ENCODE results near the gene SNRPD2.
A peak's percentile ranks its signal among the peaks of the same experiment; 100 is the strongest.

Gene SNRPD2

DNA sequence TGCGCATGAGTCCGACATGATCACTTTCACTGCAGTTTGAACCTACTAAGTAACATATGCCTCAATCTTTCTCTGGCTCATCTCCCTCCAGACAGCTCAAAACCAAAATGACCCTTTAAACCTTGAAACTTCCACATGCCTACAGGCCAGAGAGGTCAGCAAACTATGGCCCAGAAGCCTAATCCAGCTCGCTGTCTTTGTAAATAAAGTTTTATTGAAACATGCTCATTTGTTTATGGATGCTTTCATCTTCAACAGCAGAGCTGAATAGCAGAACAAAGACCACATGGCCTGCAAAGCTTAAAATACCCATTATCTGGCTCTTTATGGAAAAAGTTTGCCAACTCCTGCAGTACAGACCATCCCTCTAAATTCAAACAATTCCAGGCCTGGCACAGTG lies 23.4 kb upstream of the SNRPD2 start:
- H3K23ac ChIP-seq (ENCODE audit: low read depth, low read length, poor library complexity): no peak overlapping the region
- no peak overlapping the region for H2BK15ac ChIP-seq (ENCODE audit: low read length)
- no peak for DNase-seq (ENCODE audit: low spot score)
- H2BK120ac ChIP-seq (ENCODE audit: low read depth, low read length): no peak overlapping the region
- no peak overlapping the region for H2BK5ac ChIP-seq (ENCODE audit: low read length)
- peaks cover 10 to 16% of the 10 kb centered on the region in 2 donors for H3K4me1 ChIP-seq (ENCODE audit: control insufficient read depth in 2 of 2, insufficient read depth in 1 of 2, low read depth in 1 of 2, low read length in 2 of 2)
- H3K9ac ChIP-seq (ENCODE audit: low read depth, low read length, poor library complexity): no peak overlapping the region
- H4K91ac ChIP-seq (ENCODE audit: low read depth, low read length, poor library complexity): no peak overlapping the region
- H2AK5ac ChIP-seq (ENCODE audit: low read depth, low read length): no peak overlapping the region
- H3K9me3 ChIP-seq (replicated peaks in 1 of 2; ENCODE audit: control insufficient read depth in 2 of 2, insufficient read depth in 1 of 2, low read depth in 1 of 2, low read length in 2 of 2): peaks cover 0 to 2% of the 10 kb centered on the region in 2 donors
- no peak overlapping the region for H3K14ac ChIP-seq (ENCODE audit: low read length)
- H3K4ac ChIP-seq (ENCODE audit: low read length): no peak overlapping the region
- H2BK12ac ChIP-seq (ENCODE audit: low read length): no peak overlapping the region
- no peak overlapping the region for H3K4me3 ChIP-seq (ENCODE audit: low read length in 2 of 2)
- no peak overlapping the region for H3K18ac ChIP-seq (ENCODE audit: low read length)
- H3K36me3 ChIP-seq (replicated peaks in 1 of 2; ENCODE audit: control insufficient read depth in 2 of 2, insufficient read depth in 2 of 2, low read length in 2 of 2): peaks cover 11 to 45% of the 10 kb centered on the region in 2 donors
- H3K79me1 ChIP-seq (ENCODE audit: low read depth, low read length): peaks cover 21% of the 10 kb centered on the region
- no peak overlapping the region for H3K27ac ChIP-seq (replicated peaks; ENCODE audit: low read length)
- WGBS, 2 donors (ENCODE audit: extremely low coverage in 2 of 2, insufficient read length in 2 of 2, insufficient replicate concordance in 1 of 2): no CpG with 5 or more reads among the region's 3 CpGs
- H3K4me2 ChIP-seq (ENCODE audit: insufficient read depth, low read length, poor library complexity, severe bottlenecking): no peak overlapping the region
- no peak overlapping the region for H2AFZ ChIP-seq (ENCODE audit: low read length)
- H3K27me3 ChIP-seq (ENCODE audit: control insufficient read depth in 3 of 3, insufficient read depth in 3 of 3, low read depth in 1 of 3, low read length in 3 of 3): no peaks in the 10 kb centered on the region
- H4K8ac ChIP-seq (ENCODE audit: low read depth, low read length): no peak overlapping the region

DNA sequence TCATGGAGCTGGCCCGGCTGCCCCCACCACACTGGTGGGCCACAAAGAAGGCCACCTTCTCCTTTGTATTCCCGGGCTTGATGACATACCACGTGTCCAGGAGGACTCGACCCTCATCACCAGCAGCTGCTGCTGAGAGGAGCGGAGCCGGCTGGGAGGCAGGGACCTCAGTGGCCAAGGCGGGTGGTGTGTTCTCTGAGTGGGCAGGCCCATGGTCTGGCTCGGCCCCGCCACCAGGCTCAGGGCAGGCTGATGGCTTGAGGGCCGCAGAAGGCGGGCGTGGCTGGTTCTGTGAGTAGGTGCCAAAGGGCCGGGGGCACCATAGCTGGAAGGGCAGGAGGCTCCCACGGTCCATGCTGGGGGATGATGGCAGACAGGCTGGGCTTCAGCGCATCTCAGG lies 21.4 kb upstream of the SNRPD2 start:
- Histone ChIP-seq H3K4me2 (ENCODE audit: insufficient read depth, low read length, poor library complexity, severe bottlenecking) (no peak overlapping the region), H2AK5ac (ENCODE audit: low read depth, low read length) (no peak overlapping the region), H3K4me1 (ENCODE audit: control insufficient read depth in 2 of 2, insufficient read depth in 1 of 2, low read depth in 1 of 2, low read length in 2 of 2) (peaks cover 7 to 13% of the 10 kb centered on the region in 2 donors), H3K79me1 (ENCODE audit: low read depth, low read length) (peaks cover 20% of the 10 kb centered on the region), H3K9me3 (replicated peaks in 1 of 2; ENCODE audit: control insufficient read depth in 2 of 2, insufficient read depth in 1 of 2, low read depth in 1 of 2, low read length in 2 of 2) (peaks cover 0 to 2% of the 10 kb centered on the region in 2 donors), H3K23ac (ENCODE audit: low read depth, low read length, poor library complexity) (no peak overlapping the region), H3K14ac (ENCODE audit: low read length) (no peak overlapping the region), H3K27ac (replicated peaks; ENCODE audit: low read length) (no peak overlapping the region), H3K4me3 (ENCODE audit: low read length in 2 of 2) (no peak overlapping the region), H2BK15ac (ENCODE audit: low read length) (no peak overlapping the region), H2AFZ (ENCODE audit: low read length) (no peak overlapping the region), H2BK5ac (ENCODE audit: low read length) (peak overlapping the region; percentile 44), H4K8ac (ENCODE audit: low read depth, low read length) (no peak overlapping the region), H3K36me3 (replicated peaks in 1 of 2; ENCODE audit: control insufficient read depth in 2 of 2, insufficient read depth in 2 of 2, low read length in 2 of 2) (peaks cover 15 to 44% of the 10 kb centered on the region in 2 donors), H2BK120ac (ENCODE audit: low read depth, low read length) (no peak overlapping the region), H2BK12ac (ENCODE audit: low read length) (no peak overlapping the region), H3K27me3 (ENCODE audit: control insufficient read depth in 3 of 3, insufficient read depth in 3 of 3, low read depth in 1 of 3, low read length in 3 of 3) (no peaks in the 10 kb centered on the region), H3K18ac (ENCODE audit: low read length) (no peak overlapping the region), H3K4ac (ENCODE audit: low read length) (no peak overlapping the region), H3K9ac (ENCODE audit: low read depth, low read length, poor library complexity) (no peak overlapping the region), H4K91ac (ENCODE audit: low read depth, low read length, poor library complexity) (no peak overlapping the region)
- DNase-seq (ENCODE audit: low spot score): no peak
- WGBS, 2 donors (ENCODE audit: extremely low coverage in 2 of 2, insufficient read length in 2 of 2, insufficient replicate concordance in 1 of 2): no CpG with 5 or more reads among the region's 15 CpGs

DNA sequence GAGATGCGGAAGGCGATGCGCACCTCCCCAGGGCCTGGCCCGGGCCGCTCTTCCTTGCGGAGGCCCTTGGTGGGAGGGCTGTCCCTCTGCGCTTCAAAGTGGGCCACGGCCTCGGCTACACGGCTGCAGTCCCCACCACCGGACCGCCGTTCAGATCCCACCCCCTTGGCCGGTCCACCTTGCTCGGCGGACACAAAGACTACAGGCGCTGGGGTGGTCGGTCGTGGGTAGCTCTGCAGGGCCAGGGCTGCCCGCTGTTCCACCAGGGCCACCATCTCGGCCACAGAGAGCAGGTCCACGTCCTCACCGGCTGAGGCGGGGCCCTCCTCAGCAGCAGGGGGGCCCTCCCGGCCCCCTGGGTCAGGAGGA lies 20.9 kb upstream of the SNRPD2 start:
- Histone ChIP-seq H2AK5ac (ENCODE audit: low read depth, low read length) (no peak overlapping the region), H3K4me1 (ENCODE audit: control insufficient read depth in 2 of 2, insufficient read depth in 1 of 2, low read depth in 1 of 2, low read length in 2 of 2) (peaks cover 3 to 9% of the 10 kb centered on the region in 2 donors), H3K4me2 (ENCODE audit: insufficient read depth, low read length, poor library complexity, severe bottlenecking) (no peak overlapping the region), H3K23ac (ENCODE audit: low read depth, low read length, poor library complexity) (no peak overlapping the region), H3K18ac (ENCODE audit: low read length) (no peak overlapping the region), H2BK15ac (ENCODE audit: low read length) (no peak overlapping the region), H4K8ac (ENCODE audit: low read depth, low read length) (no peak overlapping the region), H2BK12ac (ENCODE audit: low read length) (no peak overlapping the region), H3K9ac (ENCODE audit: low read depth, low read length, poor library complexity) (no peak overlapping the region), H3K9me3 (replicated peaks in 1 of 2; ENCODE audit: control insufficient read depth in 2 of 2, insufficient read depth in 1 of 2, low read depth in 1 of 2, low read length in 2 of 2) (peaks cover 0 to 2% of the 10 kb centered on the region in 2 donors), H2BK5ac (ENCODE audit: low read length) (peak overlapping the region; percentile 44), H3K36me3 (replicated peaks in 1 of 2; ENCODE audit: control insufficient read depth in 2 of 2, insufficient read depth in 2 of 2, low read length in 2 of 2) (peaks cover 15 to 45% of the 10 kb centered on the region in 2 donors), H3K27me3 (ENCODE audit: control insufficient read depth in 3 of 3, insufficient read depth in 3 of 3, low read depth in 1 of 3, low read length in 3 of 3) (no peaks in the 10 kb centered on the region), H2AFZ (ENCODE audit: low read length) (no peak overlapping the region), H3K4ac (ENCODE audit: low read length) (peak overlapping the region; percentile 23), H4K91ac (ENCODE audit: low read depth, low read length, poor library complexity) (no peak overlapping the region), H3K27ac (replicated peaks; ENCODE audit: low read length) (no peak overlapping the region), H3K79me1 (ENCODE audit: low read depth, low read length) (peaks cover 20% of the 10 kb centered on the region), H2BK120ac (ENCODE audit: low read depth, low read length) (no peak overlapping the region), H3K4me3 (ENCODE audit: low read length in 2 of 2) (no peak overlapping the region), H3K14ac (ENCODE audit: low read length) (no peak overlapping the region)
- no CpG with 5 or more reads among the region's 25 CpGs for WGBS, 2 donors (ENCODE audit: extremely low coverage in 2 of 2, insufficient read length in 2 of 2, insufficient replicate concordance in 1 of 2)
- no peak for DNase-seq (ENCODE audit: low spot score)

DNA sequence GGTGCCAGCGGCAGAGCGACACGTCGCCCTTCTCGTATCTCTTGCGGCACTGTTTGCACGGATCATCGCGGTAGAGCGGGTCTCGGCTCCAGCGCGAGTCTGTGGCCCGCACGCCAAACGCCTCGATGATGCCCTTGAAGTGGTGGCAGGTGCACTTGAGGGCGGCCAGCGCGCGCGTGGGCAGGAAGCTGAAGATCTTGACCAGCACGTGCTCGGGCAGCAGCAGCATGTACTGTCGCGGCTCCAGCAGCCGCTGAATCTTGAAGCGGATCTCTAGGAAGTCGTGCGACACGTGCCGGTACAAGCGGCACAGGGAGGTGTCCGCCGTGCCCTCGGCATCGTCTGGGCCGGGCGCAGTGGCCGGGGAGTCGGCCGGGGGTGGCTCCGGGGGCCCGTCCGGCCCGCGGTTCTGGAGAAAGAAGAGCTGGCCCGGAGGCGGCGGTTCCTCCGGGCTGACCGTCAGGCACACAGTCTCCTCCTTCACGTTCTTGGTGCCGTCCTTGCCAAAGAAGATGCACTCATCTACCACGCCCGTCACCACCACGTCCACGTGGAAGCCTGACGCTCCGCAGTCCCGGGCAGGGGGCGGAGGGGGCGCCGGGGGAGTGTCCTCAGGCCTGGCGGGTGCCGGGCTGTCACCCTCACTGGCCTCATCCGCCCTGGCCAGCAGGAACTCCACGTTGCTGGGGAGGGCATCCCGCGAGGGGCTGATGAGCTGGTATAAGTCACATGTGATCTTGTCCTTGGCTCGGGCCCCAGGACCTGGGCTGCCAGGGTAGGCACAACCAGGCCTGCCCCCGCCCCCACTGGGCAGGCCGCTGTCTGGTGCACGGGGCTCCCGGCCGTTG lies 20.3 kb upstream of the SNRPD2 start:
- Histone ChIP-seq H2BK120ac (ENCODE audit: low read depth, low read length) (peak overlapping the region; percentile 83), H3K27me3 (ENCODE audit: control insufficient read depth in 3 of 3, insufficient read depth in 3 of 3, low read depth in 1 of 3, low read length in 3 of 3) (no peaks in the 10 kb centered on the region), H2AK5ac (ENCODE audit: low read depth, low read length) (no peak overlapping the region), H2BK15ac (ENCODE audit: low read length) (no peak overlapping the region), H3K14ac (ENCODE audit: low read length) (no peak overlapping the region), H2AFZ (ENCODE audit: low read length) (no peak overlapping the region), H3K27ac (replicated peaks; ENCODE audit: low read length) (no peak overlapping the region), H3K18ac (ENCODE audit: low read length) (peak overlapping the region; percentile 28), H4K8ac (ENCODE audit: low read depth, low read length) (no peak overlapping the region), H3K23ac (ENCODE audit: low read depth, low read length, poor library complexity) (peak overlapping the region; percentile 91), H4K91ac (ENCODE audit: low read depth, low read length, poor library complexity) (no peak overlapping the region), H3K4me1 (ENCODE audit: control insufficient read depth in 2 of 2, insufficient read depth in 1 of 2, low read depth in 1 of 2, low read length in 2 of 2) (peaks cover 3 to 12% of the 10 kb centered on the region in 2 donors), H3K79me1 (ENCODE audit: low read depth, low read length) (peaks cover 20% of the 10 kb centered on the region), H3K36me3 (replicated peaks in 1 of 2; ENCODE audit: control insufficient read depth in 2 of 2, insufficient read depth in 2 of 2, low read length in 2 of 2) (peaks cover 15 to 45% of the 10 kb centered on the region in 2 donors), H2BK5ac (ENCODE audit: low read length) (no peak overlapping the region), H3K9ac (ENCODE audit: low read depth, low read length, poor library complexity) (peak overlapping the region; percentile 60), H2BK12ac (ENCODE audit: low read length) (no peak overlapping the region), H3K4me3 (ENCODE audit: low read length in 2 of 2) (no peak overlapping the region), H3K9me3 (replicated peaks in 1 of 2; ENCODE audit: control insufficient read depth in 2 of 2, insufficient read depth in 1 of 2, low read depth in 1 of 2, low read length in 2 of 2) (peaks cover 0 to 2% of the 10 kb centered on the region in 2 donors), H3K4me2 (ENCODE audit: insufficient read depth, low read length, poor library complexity, severe bottlenecking) (no peak overlapping the region), H3K4ac (ENCODE audit: low read length) (peak overlapping the region; percentile 23)
- DNase-seq (ENCODE audit: low spot score): no peak
- WGBS, 2 donors (ENCODE audit: extremely low coverage in 2 of 2, insufficient read length in 2 of 2, insufficient replicate concordance in 1 of 2): no CpG with 5 or more reads among the region's 76 CpGs
